ENCODE measurements around the gene SUN3. TPM values are rescaled to one million over a fixed set of nuclear protein-coding genes. Genes with fewer than 3 reads are reported as not detected.

SUN3 gene
- total RNA-seq, 1 experiment from 2014 or later: not detected

GRCh38 chr7:47962262-47962661 is 66.6 kb downstream of the SUN3 start:
- Histone ChIP-seq H3K9me3 (no peaks in the 10 kb centered on the region), H3K36me3 (peaks cover 38% of the 10 kb centered on the region)
- no peak for DNase-seq

DNA sequence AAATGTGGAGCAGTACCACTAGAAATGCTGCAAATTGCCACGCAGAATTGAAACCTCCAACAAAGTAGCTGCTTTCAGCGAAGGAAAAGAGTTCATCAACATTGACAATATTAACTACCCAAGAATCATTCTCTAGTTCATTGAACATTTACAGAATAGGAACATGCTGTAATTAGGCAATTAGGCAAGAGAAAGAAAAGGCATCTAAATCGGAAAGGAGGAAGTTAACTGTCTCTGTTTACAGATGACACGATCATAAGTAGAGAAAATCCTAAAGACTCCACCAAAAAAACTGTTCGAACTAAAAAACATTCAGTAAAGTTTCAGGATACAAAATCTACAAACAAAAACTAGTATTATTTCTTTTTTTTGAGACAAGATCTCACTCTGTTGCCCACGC is 71.8 kb downstream of the SUN3 start:
- H3K36me3 ChIP-seq: peaks cover 8% of the 10 kb centered on the region
- no peak overlapping the region for H3K4me3 ChIP-seq
- H3K27me3 ChIP-seq: no peaks in the 10 kb centered on the region
- H3K9me3 ChIP-seq: no peaks in the 10 kb centered on the region
- no peak for DNase-seq

More at GRCh38 chr7:47962262-47962661, 66.6 kb downstream of the SUN3 start:
- Histone ChIP-seq H3K27me3 (no peaks in the 10 kb centered on the region), H3K4me3 (no peak overlapping the region)

GRCh38 chr7:47956220-47956619 is 72.7 kb downstream of the SUN3 start:
- DNase-seq: no peak
- Histone ChIP-seq H3K36me3 (peaks cover 8% of the 10 kb centered on the region), H3K27me3 (no peaks in the 10 kb centered on the region), H3K9me3 (no peaks in the 10 kb centered on the region), H3K4me3 (no peak overlapping the region)

GRCh38 chr7:47954231-47954911 is 74.5 kb downstream of the SUN3 start:
- peak; percentile 45 for DNase-seq
- peaks cover 8% of the 10 kb centered on the region for H3K36me3 ChIP-seq
- H3K9me3 ChIP-seq: no peaks in the 10 kb centered on the region
- no peak overlapping the region for H3K4me3 ChIP-seq
- no peaks in the 10 kb centered on the region for H3K27me3 ChIP-seq

GRCh38 chr7:47953822-47954221 is 75.1 kb downstream of the SUN3 start:
- no peaks in the 10 kb centered on the region for H3K27me3 ChIP-seq
- no peak for DNase-seq
- no peak overlapping the region for H3K4me3 ChIP-seq
- no peaks in the 10 kb centered on the region for H3K9me3 ChIP-seq
- peaks cover 8% of the 10 kb centered on the region for H3K36me3 ChIP-seq

DNA sequence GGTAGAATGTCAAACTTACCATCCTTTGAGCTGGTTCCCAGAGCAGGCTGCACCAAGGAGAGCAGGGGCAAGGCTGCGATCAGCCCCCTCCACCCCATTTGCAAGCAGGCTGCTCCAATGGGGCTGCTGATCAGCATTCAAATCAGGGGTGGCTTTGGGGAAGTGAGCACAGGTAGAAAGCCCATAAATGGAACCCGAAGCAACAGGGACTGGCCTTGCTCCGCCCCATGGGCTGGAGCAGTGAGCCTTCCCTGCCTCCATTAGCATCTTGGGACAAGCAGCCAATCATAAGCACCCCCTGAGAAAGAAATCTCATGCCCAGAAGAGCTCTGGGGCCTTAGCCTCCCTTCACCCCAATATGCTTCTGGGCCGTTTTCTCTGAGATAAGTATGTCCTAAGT is 76.7 kb downstream of the SUN3 start:
- Histone ChIP-seq H3K9me3 (no peaks in the 10 kb centered on the region), H3K4me3 (no peak overlapping the region), H3K27me3 (no peaks in the 10 kb centered on the region), H3K36me3 (peaks cover 8% of the 10 kb centered on the region; the same call in 1 of the 2 replicates)
- DNase-seq: no peak

DNA sequence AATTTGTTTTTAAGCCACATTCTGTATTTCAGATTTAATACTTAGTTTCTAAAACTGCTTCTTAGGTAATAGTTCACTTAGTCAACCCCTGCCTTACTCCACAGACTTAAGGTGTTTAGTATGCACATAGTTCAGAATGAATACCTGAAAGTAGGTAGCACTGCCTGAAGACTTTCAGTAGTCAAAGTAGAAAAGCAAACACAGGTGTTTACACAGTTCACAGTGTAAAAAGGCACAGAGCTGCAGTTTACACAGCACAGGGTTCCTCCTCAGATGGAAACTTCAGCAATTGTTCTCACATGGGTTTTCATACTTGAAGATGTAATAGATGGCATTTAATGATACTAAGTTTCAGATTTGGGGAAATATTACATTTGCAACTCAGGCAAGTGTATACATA is 77.5 kb downstream of the SUN3 start:
- Histone ChIP-seq H3K9me3 (no peaks in the 10 kb centered on the region), H3K36me3 (peaks cover 8% of the 10 kb centered on the region; the same call in 1 of the 2 replicates), H3K4me3 (no peak overlapping the region), H3K27me3 (no peaks in the 10 kb centered on the region)
- DNase-seq: no peak

- Histone ChIP-seq H3K4me3 (no peak overlapping the region), H3K9me3 (no peaks in the 10 kb centered on the region), H3K27me3 (no peaks in the 10 kb centered on the region), H3K36me3 (peaks cover 8% of the 10 kb centered on the region; the same call in 1 of the 2 replicates)
- DNase-seq: no peak
Observed at GRCh38 chr7:47950714-47951113, 78.2 kb downstream of the SUN3 start.

- Histone ChIP-seq H3K4me3 (no peak overlapping the region), H3K27me3 (no peaks in the 10 kb centered on the region), H3K9me3 (no peaks in the 10 kb centered on the region), H3K36me3 (peaks cover 6% of the 10 kb centered on the region; the same call in 1 of the 2 replicates)
- DNase-seq: no peak
Observed at GRCh38 chr7:47949703-47950102, 79.2 kb downstream of the SUN3 start.

GRCh38 chr7:47948141-47948790 is 80.6 kb downstream of the SUN3 start, which contains the start of gene PKD1L1:
TSS of gene PKD1L1 (minus strand) at chr7:47948466. CDS start at chr7:47948440, 26 bp downstream.
- H3K36me3 ChIP-seq: no peaks in the 10 kb centered on the region
- H3K27me3 ChIP-seq: no peaks in the 10 kb centered on the region
- no peak within 1 kb of the TSS for H3K4me3 ChIP-seq
- DNase-seq: no peak
- no peaks in the 10 kb centered on the region for H3K9me3 ChIP-seq

GRCh38 chr7:47947355-47947749 is 81.6 kb downstream of the SUN3 start:
- Histone ChIP-seq H3K4me3 (no peak overlapping the region), H3K27me3 (no peaks in the 10 kb centered on the region), H3K9me3 (no peaks in the 10 kb centered on the region), H3K36me3 (no peaks in the 10 kb centered on the region)
- DNase-seq: no peak

GRCh38 chr7:47946581-47947354 is 82.1 kb downstream of the SUN3 start:
- Histone ChIP-seq H3K36me3 (no peaks in the 10 kb centered on the region), H3K9me3 (no peaks in the 10 kb centered on the region), H3K4me3 (no peak overlapping the region), H3K27me3 (no peaks in the 10 kb centered on the region)
- DNase-seq: no peak

GRCh38 chr7:47945261-47946015 is 83.5 kb downstream of the SUN3 start:
- Histone ChIP-seq H3K36me3 (no peaks in the 10 kb centered on the region), H3K4me3 (no peak overlapping the region), H3K27me3 (no peaks in the 10 kb centered on the region), H3K9me3 (no peaks in the 10 kb centered on the region)
- peak; percentile 34 for DNase-seq

GRCh38 chr7:47944536-47945260 is 84.2 kb downstream of the SUN3 start:
- no peak for DNase-seq
- Histone ChIP-seq H3K27me3 (no peaks in the 10 kb centered on the region), H3K4me3 (no peak overlapping the region), H3K36me3 (no peaks in the 10 kb centered on the region), H3K9me3 (no peaks in the 10 kb centered on the region)

- H3K4me3 ChIP-seq: no peak overlapping the region
- no peaks in the 10 kb centered on the region for H3K27me3 ChIP-seq
- no peaks in the 10 kb centered on the region for H3K36me3 ChIP-seq
- H3K9me3 ChIP-seq: no peaks in the 10 kb centered on the region
- DNase-seq: peak; percentile 37
Observed at GRCh38 chr7:47943676-47944474, 85.0 kb downstream of the SUN3 start.
